ENCODE results near the gene CBFA2T3.

CBFA2T3 gene

DNA sequence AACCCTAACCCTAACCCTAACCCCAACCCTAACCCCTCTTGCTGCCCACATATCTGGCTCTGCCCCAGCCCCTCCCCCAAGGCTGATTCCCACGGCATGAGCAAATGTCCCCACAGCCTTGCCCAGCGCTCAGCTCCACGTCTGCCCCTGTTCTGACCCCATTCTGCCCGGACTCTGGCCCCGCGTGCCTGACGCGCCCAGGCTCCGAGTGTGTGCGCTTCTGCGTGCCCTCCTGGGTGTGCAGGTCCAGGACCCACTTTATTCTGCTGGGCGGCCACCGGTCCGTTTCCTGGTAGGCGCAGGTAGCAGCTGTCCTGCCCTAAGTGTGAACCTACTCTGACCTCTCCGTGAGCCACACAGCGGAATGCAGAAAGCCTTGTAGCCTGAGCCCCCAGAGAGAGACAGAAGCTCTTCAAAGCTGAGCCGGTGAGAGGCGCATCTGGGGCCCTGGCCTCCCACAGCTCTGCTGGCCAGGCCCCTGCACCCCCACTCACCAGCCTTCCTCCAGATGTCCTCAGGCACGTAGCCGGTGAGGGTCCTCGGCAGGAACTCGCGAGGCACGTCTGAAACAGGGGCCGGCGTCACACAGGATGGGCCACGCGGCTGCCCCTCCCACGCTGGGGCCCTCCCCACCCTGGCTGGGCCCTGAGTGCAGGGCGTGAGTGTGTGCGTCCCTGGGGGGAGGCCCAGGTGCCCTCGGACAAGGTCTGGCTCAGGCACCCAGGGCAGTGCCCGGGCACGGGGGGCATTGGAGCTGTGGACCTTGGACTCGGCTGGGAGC is 96.6 kb downstream of the CBFA2T3 start:
- no peak for DNase-seq (ENCODE audit: low spot score)

DNA sequence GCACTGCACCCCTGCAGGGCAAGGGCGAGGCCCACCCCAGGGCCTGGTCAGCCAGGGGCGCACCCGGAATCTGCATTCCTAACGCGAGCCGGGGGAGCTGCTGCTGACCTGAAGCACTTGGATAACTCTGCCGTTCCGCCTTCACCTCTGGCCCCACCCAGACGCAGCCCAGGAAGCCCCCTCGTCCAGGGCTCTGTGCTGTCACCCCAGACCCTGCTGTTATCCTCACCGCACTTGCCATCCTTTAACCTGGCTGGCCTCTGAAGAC is 97.3 kb downstream of the CBFA2T3 start:
- TF ChIP-seq, protein P1, sequence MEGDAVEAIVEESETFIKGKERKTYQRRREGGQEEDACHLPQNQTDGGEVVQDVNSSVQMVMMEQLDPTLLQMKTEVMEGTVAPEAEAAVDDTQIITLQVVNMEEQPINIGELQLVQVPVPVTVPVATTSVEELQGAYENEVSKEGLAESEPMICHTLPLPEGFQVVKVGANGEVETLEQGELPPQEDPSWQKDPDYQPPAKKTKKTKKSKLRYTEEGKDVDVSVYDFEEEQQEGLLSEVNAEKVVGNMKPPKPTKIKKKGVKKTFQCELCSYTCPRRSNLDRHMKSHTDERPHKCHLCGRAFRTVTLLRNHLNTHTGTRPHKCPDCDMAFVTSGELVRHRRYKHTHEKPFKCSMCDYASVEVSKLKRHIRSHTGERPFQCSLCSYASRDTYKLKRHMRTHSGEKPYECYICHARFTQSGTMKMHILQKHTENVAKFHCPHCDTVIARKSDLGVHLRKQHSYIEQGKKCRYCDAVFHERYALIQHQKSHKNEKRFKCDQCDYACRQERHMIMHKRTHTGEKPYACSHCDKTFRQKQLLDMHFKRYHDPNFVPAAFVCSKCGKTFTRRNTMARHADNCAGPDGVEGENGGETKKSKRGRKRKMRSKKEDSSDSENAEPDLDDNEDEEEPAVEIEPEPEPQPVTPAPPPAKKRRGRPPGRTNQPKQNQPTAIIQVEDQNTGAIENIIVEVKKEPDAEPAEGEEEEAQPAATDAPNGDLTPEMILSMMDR (IDR thresholded peaks at IDR 0.05; ENCODE audit: extremely low read depth, missing control alignments): no peak
- DNase-seq (ENCODE audit: low spot score): no peak

More for the DNA sequence above, 96.6 kb downstream of the CBFA2T3 start:
- TF ChIP-seq, protein P1 (IDR thresholded peaks at IDR 0.05; ENCODE audit: extremely low read depth, missing control alignments): no peak

DNA sequence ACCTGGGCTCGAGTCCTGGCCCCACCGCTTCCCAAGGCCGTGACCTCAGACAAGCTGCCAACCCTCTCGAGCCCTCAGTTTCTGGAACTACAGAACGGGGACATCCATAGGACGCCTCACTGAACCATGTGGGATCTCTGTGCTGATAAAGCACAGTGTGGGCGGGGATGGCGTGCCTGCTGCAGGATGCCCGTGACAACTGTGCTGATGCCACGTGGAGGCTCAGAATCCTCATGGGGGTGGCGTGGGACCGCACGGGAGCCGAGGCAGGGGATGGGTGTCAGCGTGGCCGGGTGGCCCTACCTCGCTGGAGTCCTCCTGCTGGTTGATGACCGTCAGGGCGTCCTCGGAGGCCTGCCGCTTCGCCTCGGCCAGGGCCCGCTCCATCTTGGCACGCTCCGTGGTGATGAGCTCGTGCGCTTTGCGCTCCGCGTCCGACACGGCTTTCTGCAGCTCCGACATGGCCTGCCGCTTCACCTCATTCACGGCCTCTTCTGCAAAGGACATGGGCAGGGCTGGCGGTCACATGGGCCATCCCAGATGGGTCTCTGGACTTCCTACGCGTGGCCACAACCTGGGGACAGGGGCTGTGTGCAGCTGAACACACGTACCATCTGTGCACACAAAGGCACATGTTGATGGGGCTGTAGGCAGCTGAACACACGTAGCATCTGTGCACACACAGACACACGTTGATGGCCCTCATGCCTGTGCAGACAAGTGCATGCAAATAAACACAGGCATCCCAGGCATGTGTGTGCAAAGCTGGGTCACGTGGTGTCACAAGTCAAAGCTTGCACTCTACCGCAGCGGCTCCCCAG is 97.8 kb downstream of the CBFA2T3 start:
- TF ChIP-seq, protein P1 (IDR thresholded peaks at IDR 0.05; ENCODE audit: extremely low read depth, missing control alignments): no peak
- no peak for DNase-seq (ENCODE audit: low spot score)

DNA sequence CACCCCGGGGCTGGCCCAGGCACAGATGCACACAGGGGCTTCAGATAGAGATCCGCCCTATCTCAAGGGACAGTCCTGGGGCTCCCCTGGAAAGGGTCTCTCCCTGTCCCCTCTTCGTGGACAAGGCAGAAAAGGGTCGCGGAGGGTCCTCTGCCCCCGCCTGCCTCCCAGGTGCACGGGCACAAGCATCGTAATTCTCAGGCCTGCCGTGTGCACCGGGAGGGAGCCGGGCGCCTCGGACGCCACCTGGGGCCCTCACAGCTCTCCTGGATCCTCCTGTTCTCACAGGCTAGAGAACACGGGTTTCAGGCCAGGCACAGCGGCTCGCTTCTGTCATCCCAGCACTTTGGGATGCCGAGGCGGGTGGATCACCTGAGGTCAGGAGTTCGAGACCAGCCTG is 98.7 kb downstream of the CBFA2T3 start:
- TF ChIP-seq, protein P1 (IDR thresholded peaks at IDR 0.05; ENCODE audit: extremely low read depth, missing control alignments): no peak
- DNase-seq (ENCODE audit: low spot score): no peak

DNA sequence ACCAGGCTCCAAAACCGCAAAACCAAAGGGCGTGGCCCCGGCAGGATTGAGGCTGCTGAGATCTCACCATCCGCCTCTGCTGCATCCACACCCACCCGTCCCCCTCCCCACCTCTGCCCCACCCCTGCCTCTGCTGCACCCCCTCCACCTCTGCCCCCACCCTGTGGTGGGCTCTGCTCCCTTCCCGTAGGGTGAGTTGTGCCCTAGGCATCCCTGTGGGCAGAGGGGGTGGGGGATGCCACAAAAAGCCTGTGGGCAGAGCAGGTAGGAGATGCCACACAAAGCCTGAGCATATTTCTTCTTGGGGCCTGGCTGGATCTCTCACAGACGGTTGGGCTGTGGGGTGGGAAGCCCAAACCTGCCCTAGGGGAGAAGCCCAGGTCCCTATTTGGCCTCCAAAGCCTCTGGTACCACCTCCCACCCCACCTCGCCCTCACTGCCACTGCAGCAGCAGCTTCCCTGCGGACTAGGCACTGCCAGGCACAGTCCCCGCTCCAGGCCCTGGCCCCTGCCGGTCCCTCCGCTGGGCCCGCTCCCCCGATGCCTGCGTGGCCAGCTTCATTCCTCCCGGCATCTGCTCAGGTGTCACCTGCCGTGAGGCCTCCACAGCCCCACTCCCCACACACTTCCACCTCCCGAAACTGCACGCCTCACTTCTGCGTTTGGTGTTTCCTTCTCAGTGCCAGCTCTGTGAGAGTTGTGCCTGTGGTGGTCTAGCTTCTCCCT is 99.3 kb downstream of the CBFA2T3 start:
- TF ChIP-seq, protein P1 (IDR thresholded peaks at IDR 0.05; ENCODE audit: extremely low read depth, missing control alignments): no peak
- no peak for DNase-seq (ENCODE audit: low spot score)

DNA sequence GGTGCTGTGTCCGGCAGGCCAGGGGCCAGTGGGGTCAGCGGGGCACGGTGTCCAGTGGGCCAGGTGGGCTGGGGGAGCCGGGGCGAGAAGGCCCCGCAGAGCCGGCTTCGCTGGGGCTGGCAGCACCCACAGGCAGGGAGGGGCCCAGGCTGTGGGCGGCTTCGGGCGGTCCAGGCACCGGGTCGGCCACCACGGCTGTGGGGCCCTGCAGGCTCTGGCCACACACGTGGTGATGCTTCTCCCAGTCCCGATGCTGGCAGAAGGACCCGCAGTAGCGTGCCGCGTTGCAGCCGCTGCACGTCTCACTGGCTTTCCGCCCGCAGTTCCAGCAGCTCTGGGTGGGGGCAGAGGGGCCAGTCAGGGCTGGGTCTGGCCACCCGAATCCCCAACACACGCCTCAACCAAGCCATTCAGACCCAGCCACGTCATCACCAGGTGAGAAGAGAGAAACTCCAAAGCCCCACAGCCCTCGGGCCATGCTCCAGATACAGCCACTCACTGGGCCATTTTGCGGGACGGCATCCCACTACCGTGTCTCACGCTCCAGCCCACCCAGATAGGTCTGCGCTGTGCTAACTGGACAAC is 100.0 kb downstream of the CBFA2T3 start:
- DNase-seq (ENCODE audit: low spot score): no peak
- TF ChIP-seq, protein P1 (IDR thresholded peaks at IDR 0.05; ENCODE audit: extremely low read depth, missing control alignments): no peak

Data from GM20000 (cell line).